ENCODE results near the gene BAD. TPM values are rescaled to one million over a fixed set of nuclear protein-coding genes. Genes with fewer than 3 reads are reported as not detected.

BAD gene
- total RNA-seq, 3 donors from 2014 or later = 56.8 to 90.9 (median 75.4) TPM

- intact Hi-C loops (cut with DNase I, micrococcal nuclease) = loop anchor here in 1 of 2 donors (10.0 kb wide), 1 partner anchor 59 kb away; the partner anchor contains the start of gene STIP1
- Histone ChIP-seq H3K4me3 (no peak overlapping the region), H3K4me1 (ENCODE audit: low read depth) (peaks cover 42% of the 10 kb centered on the region), H3K36me3 (ENCODE audit: low read depth) (no peaks in the 10 kb centered on the region), H3K9me3 (no peaks in the 10 kb centered on the region)
- DNase-seq = peak in 2 of 3 donors; percentile 28 to 62
- no peak for TF ChIP-seq CTCF (IDR thresholded peaks at IDR 0.05)
- ATAC-seq = no peak
These were observed 41.1 kb downstream of the BAD start for GRCh38 chr11:64243236-64243854.

- peak overlapping the region; percentile 86 for H3K4me3 ChIP-seq
- H3K36me3 ChIP-seq (ENCODE audit: low read depth) = no peaks in the 10 kb centered on the region
- ATAC-seq = peak; percentile 7
- peak; percentile 23 for TF ChIP-seq CTCF (IDR thresholded peaks at IDR 0.05)
- DNase-seq = peak in 1 of 3 donors; percentile 99
- intact Hi-C loops (cut with DNase I, micrococcal nuclease) = loop anchor here in 1 of 2 donors (10.0 kb wide), 1 partner anchor 57 kb away; the partner anchor contains the start of gene STIP1
- peaks cover 48% of the 10 kb centered on the region for H3K4me1 ChIP-seq (ENCODE audit: low read depth)
- no peaks in the 10 kb centered on the region for H3K9me3 ChIP-seq
These were observed 42.7 kb downstream of the BAD start for GRCh38 chr11:64241491-64242374.

- no peak for TF ChIP-seq CTCF (IDR thresholded peaks at IDR 0.05)
- DNase-seq = peak in 2 of 3 donors; percentile 100
- ATAC-seq = peak; percentile 77
- Histone ChIP-seq H3K36me3 (ENCODE audit: low read depth) (no peaks in the 10 kb centered on the region), H3K4me1 (ENCODE audit: low read depth) (peaks cover 48% of the 10 kb centered on the region), H3K4me3 (peak overlapping the region; percentile 20), H3K9me3 (no peaks in the 10 kb centered on the region)
- intact Hi-C loops (cut with DNase I, micrococcal nuclease) = loop anchor here in 1 of 2 donors (10.0 kb wide), 1 partner anchor 56 kb away; the partner anchor contains the start of gene STIP1
These were observed 43.3 kb downstream of the BAD start for GRCh38 chr11:64241241-64241490.

- H3K4me3 ChIP-seq = peak within 1 kb of the TSS; percentile 86
- no peaks in the 10 kb centered on the region for H3K9me3 ChIP-seq
- DNase-seq (peak; percentile 97 to 99 (median 99)), ATAC-seq (peak; percentile 69)
- no peaks in the 10 kb centered on the region for H3K36me3 ChIP-seq (ENCODE audit: low read depth)
- TF ChIP-seq CTCF (IDR thresholded peaks at IDR 0.05) = no peak
- intact Hi-C loops (cut with DNase I, micrococcal nuclease) = loop anchor here in 1 of 2 donors (10.0 kb wide), 1 partner anchor 56 kb away; the partner anchor contains the start of gene STIP1
- H3K4me1 ChIP-seq (ENCODE audit: low read depth) = peaks cover 50% of the 10 kb centered on the region
These were observed 43.8 kb downstream of the BAD start, which contains the start of gene FKBP2 for GRCh38 chr11:64240435-64241240. Gene FKBP2, plus strand, starts transcription at chr11:64241095. Its CDS starts 1,293 bp downstream, at chr11:64242388.

Measured in mucosa of descending colon (tissue), 3 donors.